GM23248 (cell line): Measurements from ENCODE around the gene MMS22L.

Experiments used
- EZH2 ChIP-seq: fragments of 200-600 bp; sonication (generic); IDR thresholded peaks from 2 replicates; pipeline ENCODE4 v1.6.1; 2018; ENCODE audit warnings: antibody characterized with exemption, mild to moderate bottlenecking; ENCODE audit not compliant: insufficient read depth, poor library complexity, severe bottlenecking
- EZH2phosphoT487 ChIP-seq: fragments of 200-600 bp; sonication (generic); IDR thresholded peaks from 2 replicates; pipeline ENCODE4 v1.6.1; 2018; ENCODE audit warnings: antibody characterized with exemption, moderate library complexity, mild to moderate bottlenecking, low read depth; ENCODE audit not compliant: insufficient read depth

DNA sequence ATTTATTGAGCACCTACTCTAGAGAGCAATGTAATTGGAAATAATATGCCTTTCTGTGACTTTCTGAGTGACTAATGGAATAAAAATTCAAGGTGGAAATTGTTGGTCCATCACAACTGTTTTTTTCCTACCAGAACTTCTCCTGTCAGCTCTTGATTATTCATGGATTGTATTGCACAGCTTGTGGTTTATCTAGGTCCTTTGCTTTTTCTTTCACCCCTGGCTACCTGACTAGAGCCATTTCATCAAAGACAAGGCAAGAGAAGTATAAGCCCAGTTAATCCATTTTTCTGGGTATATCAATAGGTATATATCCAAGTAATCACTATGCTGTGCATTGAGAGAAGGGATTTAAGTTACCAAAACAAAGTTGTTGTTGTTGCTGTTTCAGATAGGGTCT, 168.4 kb downstream of the MMS22L start:
- no peak for TF ChIP-seq EZH2
- TF ChIP-seq EZH2phosphoT487: no peak
